HEK293T (cell line): ENCODE data around the gene ZBTB20.

Source experiments
- FOXM1 ChIP-seq: fragments of 450-650 bp; IDR thresholded peaks from 2 replicates; pipeline ENCODE4 v1.6.1; 2017; ENCODE audit warnings: mild to moderate bottlenecking, borderline replicate concordance
- HDGF ChIP-seq: fragments of 450-650 bp; IDR thresholded peaks from 2 replicates; pipeline ENCODE4 v1.6.1; 2017; ENCODE audit warnings: antibody characterized with exemption, borderline replicate concordance
- L3MBTL2 ChIP-seq: fragments of 450-650 bp; conservative IDR thresholded peaks from 2 replicates; pipeline ENCODE4 v1.6.1; 2016; ENCODE audit warnings: mild to moderate bottlenecking
- PKNOX1 ChIP-seq: fragments of 450-650 bp; IDR thresholded peaks from 2 replicates; pipeline ENCODE4 v1.6.1; 2016
- SP1 ChIP-seq: fragments of 450-650 bp; IDR thresholded peaks from 2 replicates; pipeline ENCODE4 v1.6.1; 2017
- SUZ12 ChIP-seq: fragments of 450-650 bp; IDR thresholded peaks from 2 replicates; pipeline ENCODE4 v1.6.1; 2016; ENCODE audit warnings: mild to moderate bottlenecking
- TARDBP ChIP-seq: fragments of 450-650 bp; IDR thresholded peaks from 2 replicates; pipeline ENCODE4 v1.6.1; 2016
- ZNF384 ChIP-seq: fragments of 450-650 bp; IDR thresholded peaks from 2 replicates; pipeline ENCODE4 v1.6.1; 2016

- no peak for TF ChIP-seq FOXM1
- no peak for TF ChIP-seq SP1
- no peak for TF ChIP-seq PKNOX1
- TF ChIP-seq L3MBTL2: no peak
- TF ChIP-seq ZNF384: no peak
- TF ChIP-seq HDGF: no peak
- no peak for TF ChIP-seq TARDBP
- no peak for TF ChIP-seq SUZ12
Observed at GRCh38 chr3:114435386-114436115, 711.5 kb downstream of the ZBTB20 start.
